ENCODE data around the gene RASA1.

DNA sequence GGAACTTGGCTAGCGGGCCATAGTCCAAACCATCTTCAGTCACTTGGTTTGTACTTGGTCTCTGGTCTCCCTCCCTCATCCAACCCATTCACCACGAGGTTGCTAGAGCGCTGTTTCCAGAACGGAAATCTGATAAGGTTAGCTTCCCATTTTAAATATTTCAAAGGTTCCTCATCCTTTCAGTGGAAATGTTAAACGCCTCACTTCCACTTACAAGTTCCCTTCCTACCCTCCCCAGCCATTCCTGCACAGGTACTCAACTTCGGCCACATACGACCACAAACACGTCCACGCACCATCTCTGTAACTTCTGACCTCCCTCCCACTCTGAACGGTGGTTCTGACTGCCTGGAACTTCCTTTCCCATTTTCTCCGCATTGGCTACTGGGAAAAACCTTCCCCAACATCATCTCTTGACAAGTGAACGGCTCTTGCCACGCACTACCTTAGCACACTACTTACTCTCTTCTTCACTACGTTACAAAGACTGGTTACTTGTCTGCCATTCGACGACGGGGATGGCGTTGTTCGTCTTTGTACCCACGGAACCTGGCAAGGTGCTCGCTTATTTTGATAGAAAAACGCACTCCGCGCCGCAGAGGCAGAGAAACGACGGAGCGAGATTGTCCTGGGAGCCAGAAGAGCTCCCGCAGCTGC is 144.4 kb downstream of the RASA1 start:
- TF ChIP-seq, protein P1, sequence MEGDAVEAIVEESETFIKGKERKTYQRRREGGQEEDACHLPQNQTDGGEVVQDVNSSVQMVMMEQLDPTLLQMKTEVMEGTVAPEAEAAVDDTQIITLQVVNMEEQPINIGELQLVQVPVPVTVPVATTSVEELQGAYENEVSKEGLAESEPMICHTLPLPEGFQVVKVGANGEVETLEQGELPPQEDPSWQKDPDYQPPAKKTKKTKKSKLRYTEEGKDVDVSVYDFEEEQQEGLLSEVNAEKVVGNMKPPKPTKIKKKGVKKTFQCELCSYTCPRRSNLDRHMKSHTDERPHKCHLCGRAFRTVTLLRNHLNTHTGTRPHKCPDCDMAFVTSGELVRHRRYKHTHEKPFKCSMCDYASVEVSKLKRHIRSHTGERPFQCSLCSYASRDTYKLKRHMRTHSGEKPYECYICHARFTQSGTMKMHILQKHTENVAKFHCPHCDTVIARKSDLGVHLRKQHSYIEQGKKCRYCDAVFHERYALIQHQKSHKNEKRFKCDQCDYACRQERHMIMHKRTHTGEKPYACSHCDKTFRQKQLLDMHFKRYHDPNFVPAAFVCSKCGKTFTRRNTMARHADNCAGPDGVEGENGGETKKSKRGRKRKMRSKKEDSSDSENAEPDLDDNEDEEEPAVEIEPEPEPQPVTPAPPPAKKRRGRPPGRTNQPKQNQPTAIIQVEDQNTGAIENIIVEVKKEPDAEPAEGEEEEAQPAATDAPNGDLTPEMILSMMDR (conservative IDR thresholded peaks at IDR 0.05), result 0 out of 2 replicates have a peak, but pooled peaks have one; percentile 4
- TF ChIP-seq ZFX (IDR thresholded peaks at IDR 0.05), result no peak

Measured in C4-2B (cell line).